Stomach (tissue), 9 donors: Measurements from ENCODE around the gene SLAMF6. TPM values are rescaled to one million over a fixed set of nuclear protein-coding genes. Genes with fewer than 3 reads are reported as not detected.

Experiments used
- DNase-seq, 2 donors: peaks; one replicate each; pipeline versions ENCODE4 v3.0.0 to v3.0.0-alpha.2; 2013 to 2019
- H3K27ac ChIP-seq, 5 donors: fragments of 200-600 bp in 4 of 5; sonication (generic) in 4 of 5; one replicate each; pipeline ENCODE4 v1.5.1; 2013 to 2019; ENCODE audit warnings: mild to moderate bottlenecking in 1 of 5, moderate library complexity in 1 of 5
- H3K27me3 ChIP-seq, 3 donors: fragments of 200-600 bp; sonication (generic); one replicate each; pipeline ENCODE4 v1.5.1; 2017 to 2019; ENCODE audit warnings: mixed run types in 1 of 3
- H3K36me3 ChIP-seq, 4 donors: fragments of 200-600 bp; sonication (generic); 1 replicate in 3 of 4; 2 replicates in 1 of 4; pipeline ENCODE4 v1.5.1; 2016 to 2019
- H3K4me1 ChIP-seq, 4 donors: fragments of 200-600 bp; sonication (generic); one replicate each; pipeline ENCODE4 v1.5.1; 2016 to 2019
- H3K4me3 ChIP-seq, 4 donors: fragments of 200-600 bp; sonication (generic) in 3 of 4; one replicate each; pipeline ENCODE4 v1.5.1; 2016 to 2019; ENCODE audit warnings: mild to moderate bottlenecking in 1 of 4
- H3K9me3 ChIP-seq, 4 donors: fragments of 200-600 bp; sonication (generic); one replicate each; pipeline ENCODE4 v1.5.1; 2016 to 2019
- CTCF ChIP-seq, 7 experiments: fragments of 450-650 bp in 4 of 7; fragments of 200-600 bp in 3 of 7; sonication (generic) in 3 of 7; IDR thresholded peaks; one replicate each; pipeline ENCODE4 v1.5.1; 2016 to 2019; ENCODE audit warnings: antibody characterized with exemption in 7 of 7, control low read depth in 2 of 7, mild to moderate bottlenecking in 1 of 7
- EP300 ChIP-seq: sonication (generic); formaldehyde crosslinking; IDR thresholded peaks from one replicate; pipeline ENCODE4 v1.6.1; 2017; ENCODE audit warnings: antibody characterized with exemption
- POLR2A ChIP-seq, 4 donors: fragments of 450-650 bp; IDR thresholded peaks; one replicate each; pipeline ENCODE4 v1.6.1; 2016; ENCODE audit warnings: antibody characterized with exemption in 4 of 4, control low read depth in 2 of 4, mild to moderate bottlenecking in 1 of 4, moderate library complexity in 1 of 4
- POLR2AphosphoS5 ChIP-seq, 3 donors: sonication (generic); formaldehyde crosslinking; IDR thresholded peaks; one replicate each; pipeline ENCODE4 v1.6.1; 2016; ENCODE audit warnings: antibody characterized with exemption in 3 of 3
- WGBS, 5 donors: extraction: QIAGEN DNeasy Blood & Tissue Kit in 3 of 5; methylation state at CpG; one replicate each; pipeline versions ENCODE4 v1.1.5 to v1.1.7; 2013 to 2018; 5-methylcytosine and 5-hydroxymethylcytosine counted together
- intact Hi-C: fragments of 100-400 bp; cut with DNase I; formaldehyde crosslinking; loops from one replicate; pipeline ENCODE4 v1.15.1; 2023; ENCODE audit warnings: low total_unique reads
- polyA plus RNA-seq, 3 donors: library from polyadenylated mRNA; stranded (reverse); fragments of 200-250 nt; gene quantifications; one replicate each; pipeline ENCODE4 v1.2.3, GENCODE V29; 2013
- total RNA-seq, 5 donors: library from RNA; depleted of rRNA; stranded (reverse); fragments of >200 nt; gene quantifications; one replicate each; pipeline versions ENCODE4 v1.1.0 to v1.2.3, GENCODE V29; 2014 to 2016
- donor health status: healthy with polysubstance abuse.
- donor health status: Bipolar disorder and iron deficiency.
- donor health status: healthy.

SLAMF6 gene
- total and polyA plus RNA-seq, 8 donors: 0.19 to 18.1 (median 1.1) TPM; not detected in 1

- DNase-seq: no peak
- intact Hi-C loops: no loop called here
- H3K27ac ChIP-seq: no peak overlapping the region
- no peaks in the 10 kb centered on the region for H3K9me3 ChIP-seq
- H3K27me3 ChIP-seq: no peaks in the 10 kb centered on the region
- WGBS, 5 donors: 94 to 97% (median 96%) methylated on average over 2 of the region's 2 CpGs
- no peak overlapping the region for H3K4me3 ChIP-seq
- H3K4me1 ChIP-seq: peaks cover 0 to 15% (median 5%) of the 10 kb centered on the region in 4 donors
- no peaks in the 10 kb centered on the region for H3K36me3 ChIP-seq
- TF ChIP-seq CTCF (IDR thresholded peaks at IDR 0.05): no peak
- TF ChIP-seq EP300: no peak
- TF ChIP-seq POLR2AphosphoS5 (IDR thresholded peaks at IDR 0.05): no peak
- no peak for TF ChIP-seq POLR2A (IDR thresholded peaks at IDR 0.05)
Observed at GRCh38 chr1:160449494-160449893, 73.6 kb downstream of the SLAMF6 start.

DNA sequence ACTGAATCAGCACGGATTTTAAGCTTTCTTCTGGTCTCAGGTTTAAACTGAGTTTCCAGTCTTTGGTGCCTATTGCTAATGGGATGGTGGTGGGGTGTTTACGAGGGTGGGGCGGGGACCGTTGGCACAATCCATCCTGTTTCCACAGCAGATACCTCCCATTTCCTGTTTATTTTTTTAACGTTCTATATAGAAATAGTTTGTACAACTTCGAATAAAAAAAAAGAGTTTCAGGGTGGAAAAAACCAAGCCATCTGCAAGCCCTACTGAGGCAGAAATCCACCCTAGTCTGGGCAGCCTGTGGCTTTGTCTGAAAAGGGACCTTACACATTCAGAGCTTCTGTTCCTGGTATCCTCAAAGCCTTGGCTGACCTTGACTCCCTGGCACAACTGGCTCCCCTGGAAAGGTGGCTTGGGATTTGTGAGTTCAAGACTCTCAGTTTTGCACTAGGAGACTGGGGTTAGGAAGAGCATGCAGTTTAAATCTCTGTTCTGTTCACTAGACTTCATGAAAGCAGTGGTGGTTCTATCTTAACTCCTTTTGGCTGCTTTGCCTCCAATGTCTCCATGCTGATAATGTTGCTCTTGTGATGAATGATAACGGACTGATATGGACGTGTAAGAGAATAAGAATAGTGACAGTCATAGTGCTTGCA is 76.0 kb downstream of the SLAMF6 start:
- H3K4me3 ChIP-seq: no peak overlapping the region
- no peaks in the 10 kb centered on the region for H3K27me3 ChIP-seq
- H3K9me3 ChIP-seq: no peaks in the 10 kb centered on the region
- H3K36me3 ChIP-seq: no peaks in the 10 kb centered on the region
- intact Hi-C loops: no loop called here
- no peak overlapping the region for H3K27ac ChIP-seq
- WGBS, 5 donors: 40 to 49% (median 43%) methylated on average over 8 of the region's 8 CpGs
- TF ChIP-seq CTCF (IDR thresholded peaks at IDR 0.05) (no peak), EP300 (no peak), POLR2A (IDR thresholded peaks at IDR 0.05) (no peak), POLR2AphosphoS5 (IDR thresholded peaks at IDR 0.05) (no peak)
- DNase-seq: no peak
- H3K4me1 ChIP-seq: peaks cover 0 to 15% (median 5%) of the 10 kb centered on the region in 4 donors

DNA sequence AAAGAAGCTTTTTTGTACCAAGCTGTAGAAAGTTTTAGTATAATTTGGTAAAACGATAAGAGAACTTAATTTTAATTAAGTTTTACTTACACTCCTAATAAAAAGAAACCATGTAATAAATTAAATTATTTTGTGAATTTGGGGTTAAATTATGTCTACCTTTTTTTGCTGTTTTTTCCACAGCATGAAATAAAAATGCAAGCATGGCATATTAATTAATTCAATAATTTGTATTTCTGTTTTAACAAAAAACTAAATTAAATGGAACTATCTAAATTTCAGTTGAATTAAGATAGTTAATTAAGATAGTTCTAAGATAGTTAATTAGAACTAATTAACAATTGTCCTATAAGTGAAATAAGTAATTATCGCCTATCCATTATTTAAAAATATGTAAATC is 83.3 kb downstream of the SLAMF6 start:
- Histone ChIP-seq H3K9me3 (no peaks in the 10 kb centered on the region), H3K36me3 (no peaks in the 10 kb centered on the region), H3K27me3 (no peaks in the 10 kb centered on the region), H3K27ac (no peak overlapping the region), H3K4me1 (peaks cover 0 to 7% (median 0%) of the 10 kb centered on the region in 4 donors), H3K4me3 (no peak overlapping the region)
- intact Hi-C loops: no loop called here
- WGBS, 5 donors: 49 to 77% (median 67%) methylated on average over 2 of the region's 2 CpGs
- no peak for DNase-seq
- TF ChIP-seq EP300 (no peak), POLR2A (IDR thresholded peaks at IDR 0.05) (no peak), POLR2AphosphoS5 (IDR thresholded peaks at IDR 0.05) (no peak), CTCF (IDR thresholded peaks at IDR 0.05) (no peak)

DNA sequence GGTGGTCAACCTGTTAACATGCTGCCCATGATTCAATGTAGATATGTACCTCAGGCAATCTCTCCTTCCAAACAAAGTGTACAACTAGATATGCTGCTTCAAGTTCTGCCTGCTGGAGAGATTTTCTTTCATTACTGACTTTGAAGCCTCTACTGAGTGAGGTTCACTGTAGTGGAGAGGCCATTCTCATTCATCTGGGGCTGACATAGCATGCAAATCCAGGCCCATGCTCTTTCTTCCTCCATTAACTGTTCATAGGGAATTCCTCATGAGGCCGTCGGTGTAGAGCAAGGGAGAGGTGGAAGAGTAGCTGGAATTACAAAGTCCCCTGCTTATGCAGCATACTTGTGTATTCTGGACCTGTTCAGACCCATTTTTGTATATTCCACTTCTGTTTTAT is 84.1 kb downstream of the SLAMF6 start:
- DNase-seq: no peak
- Histone ChIP-seq H3K9me3 (no peaks in the 10 kb centered on the region), H3K27me3 (no peaks in the 10 kb centered on the region), H3K4me3 (no peak overlapping the region), H3K27ac (peak overlapping the region in 2 of 5 donors; percentile 25 to 73), H3K4me1 (peaks cover 0 to 7% (median 0%) of the 10 kb centered on the region in 4 donors), H3K36me3 (no peaks in the 10 kb centered on the region)
- intact Hi-C loops: no loop called here
- WGBS, 5 donors: 95 to 98% (median 97%) methylated on average over 2 of the region's 2 CpGs
- TF ChIP-seq EP300 (no peak), POLR2AphosphoS5 (IDR thresholded peaks at IDR 0.05) (no peak), CTCF (IDR thresholded peaks at IDR 0.05) (no peak), POLR2A (IDR thresholded peaks at IDR 0.05) (no peak)
